OCI-LY7 (cell line): Measurements from ENCODE around the gene CFAP107. TPM values are rescaled to one million over a fixed set of nuclear protein-coding genes. Genes with fewer than 3 reads are reported as not detected.

ENCODE experiments used
- Bru-seq: library from RNA; stranded (reverse); fragments of 400-500 nt; gene quantifications from one replicate; lab custom pipeline; 2021; lab: Mats Ljungman, UMichigan
- BruChase-seq, 2 experiments: library from RNA; stranded (reverse); fragments of 400-500 nt; gene quantifications; one replicate each; lab custom pipeline; 2021; lab: Mats Ljungman, UMichigan
- BruUV-seq: library from RNA; stranded (reverse); fragments of 400-500 nt; replicated peaks from 2 replicates; lab custom pipeline; 2021; lab: Mats Ljungman, UMichigan
- CTCF ChIA-PET: fragments of 300-600 bp; sonication (Branson Sonifier 250); formaldehyde crosslinking; loops from one replicate; lab custom pipeline; 2022; ENCODE audit warnings: antibody characterized with exemption; ENCODE audit not compliant: unreplicated experiment; lab: Charles Lee
- POLR2A ChIA-PET: fragments of 300-600 bp; sonication (Branson Sonifier 250); formaldehyde crosslinking; loops from one replicate; lab custom pipeline; 2022; ENCODE audit warnings: antibody characterized with exemption; lab: Charles Lee
- DNase-seq: peaks from one replicate; pipeline ENCODE4 v3.0.0-alpha.2; 2015; ENCODE audit warnings: low spot score
- H2AFZ ChIP-seq: fragments of 200-600 bp; sonication (generic), shearing (Covaris generic); 2 replicates; pipeline ENCODE4 v1.6.1; 2014; ENCODE audit warnings: mild to moderate bottlenecking, antibody characterized with exemption, low read length, moderate library complexity
- H3K27ac ChIP-seq: fragments of 200-600 bp; sonication (generic); 2 replicates; pipeline ENCODE4 v1.5.1; 2014; ENCODE audit warnings: mixed run types, low read depth, mild to moderate bottlenecking, moderate library complexity, low read length, inconsistent platforms; ENCODE audit not compliant: poor library complexity, severe bottlenecking
- H3K36me3 ChIP-seq: fragments of 200-600 bp; sonication (generic); 2 replicates; pipeline ENCODE4 v1.6.1; 2014; ENCODE audit warnings: mild to moderate bottlenecking, antibody characterized with exemption, low read length, moderate library complexity, mixed read lengths; ENCODE audit not compliant: insufficient read depth
- H3K4me1 ChIP-seq: fragments of 200-600 bp; sonication (generic); 2 replicates; pipeline ENCODE4 v1.5.1; 2014; ENCODE audit warnings: mild to moderate bottlenecking, low read length; ENCODE audit not compliant: insufficient read depth, poor library complexity, severe bottlenecking
- H3K4me2 ChIP-seq: fragments of 200-600 bp; sonication (generic); 2 replicates; pipeline ENCODE4 v1.6.1; 2014; ENCODE audit warnings: mild to moderate bottlenecking, low read length
- H3K4me3 ChIP-seq: fragments of 200-600 bp; sonication (generic); 2 replicates; pipeline ENCODE4 v1.5.1; 2014; ENCODE audit warnings: mild to moderate bottlenecking, low read depth, low read length; ENCODE audit not compliant: poor library complexity, severe bottlenecking
- H3K79me2 ChIP-seq: fragments of 200-600 bp; sonication (generic); 2 replicates; pipeline ENCODE4 v1.6.1; 2016; ENCODE audit warnings: low read depth, mild to moderate bottlenecking, low read length, moderate library complexity, mixed read lengths; ENCODE audit not compliant: insufficient read depth
- H3K9me2 ChIP-seq: fragments of 200-600 bp; sonication (generic); 2 replicates; pipeline ENCODE4 v1.6.1; 2016; ENCODE audit warnings: mild to moderate bottlenecking, low read length, mixed read lengths; ENCODE audit not compliant: insufficient read depth
- H3K9me3 ChIP-seq: fragments of 200-600 bp; sonication (generic); 2 replicates; pipeline ENCODE4 v1.6.1; 2014; ENCODE audit warnings: mild to moderate bottlenecking, mixed run types, low read length, mixed read lengths
- H4K20me1 ChIP-seq: fragments of 200-600 bp; sonication (generic); 2 replicates; pipeline ENCODE4 v1.6.1; 2014; ENCODE audit warnings: mild to moderate bottlenecking, antibody characterized with exemption, low read length, moderate library complexity, mixed read lengths; ENCODE audit not compliant: insufficient read depth
- CTCF ChIP-seq: fragments of 200-600 bp; sonication (generic); conservative IDR thresholded peaks from 2 replicates; pipeline ENCODE4 v1.5.1; 2014; ENCODE audit warnings: mild to moderate bottlenecking, antibody characterized with exemption, low read length, moderate library complexity, mixed read lengths
- EZH2phosphoT487 ChIP-seq: fragments of 200-600 bp; sonication (generic); IDR thresholded peaks from 2 replicates; pipeline ENCODE4 v1.6.1; 2018; ENCODE audit warnings: low read depth, borderline replicate concordance, mild to moderate bottlenecking, mixed run types, antibody characterized with exemption, low read length, moderate library complexity, mixed read lengths
- intact Hi-C: fragments of 100-400 bp; cut with micrococcal nuclease; formaldehyde crosslinking; loops from one replicate; pipeline ENCODE4 v1.10.0; 2022; ENCODE audit not compliant: unreplicated experiment
- long read RNA-seq: library from polyadenylated mRNA; stranded (forward); transcript quantifications from one replicate; pipeline ENCODE4 v2.0.0, GENCODE V29; 2022
- total RNA-seq, 2 experiments: library from RNA; depleted of rRNA in 1 of 2; stranded (reverse); fragments of >200 nt in 1 of 2; shearing (Covaris generic) in 1 of 2; gene quantifications; 2 replicates each; pipeline ENCODE4 v1.2.3, GENCODE V29; 2014 to 2022

The CFAP107 gene
- not detected in 2 replicates for total RNA-seq (2014; rRNA removed; shearing (Covaris generic))
- total RNA-seq (2022) = not detected in 2 replicates
- not detected for Bru-seq, nascent RNA
- BruChase-seq, experiment 1, labeled RNA remaining after a 6-hour chase = not detected
- BruChase-seq, experiment 2, labeled RNA remaining after a 2-hour chase = not detected
- long read RNA-seq = 0 reads

DNA sequence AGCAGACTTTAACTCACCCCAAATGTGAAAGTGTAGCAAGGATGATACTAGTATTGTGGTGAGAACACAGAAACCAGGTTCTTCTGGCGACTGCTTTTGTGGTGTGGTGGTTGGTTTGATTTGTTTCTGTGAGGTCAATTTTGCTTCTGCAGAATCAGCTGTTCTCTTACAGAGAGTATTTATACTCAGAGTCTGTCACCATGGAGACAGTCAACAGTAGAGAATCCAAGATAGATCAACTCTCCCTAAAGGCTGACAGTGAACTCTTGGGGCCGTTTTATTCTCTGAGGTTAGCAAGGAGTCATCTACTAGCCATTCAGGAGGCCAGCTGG is at the start of gene CFAP107:
TSS of gene CFAP107 (plus strand) at position 209 of the 332 bp plus-strand sequence. CDS start 231 bp downstream, outside the sequence.
- intact Hi-C loops = no loop called here
- CTCF ChIA-PET = no interaction called here
- H3K4me1 ChIP-seq = no peaks in the 10 kb centered on the region
- no TSS peak for BruUV-seq
- no peak within 1 kb of the TSS for H3K4me2 ChIP-seq
- H2AFZ ChIP-seq = no peak within 1 kb of the TSS
- POLR2A ChIA-PET = interaction anchor here (0.5 kb wide), 1 partner anchor 15 kb away, joined by 3 read pairs; no protein-coding TSS in a partner anchor
- no peaks in the 10 kb centered on the region for H3K79me2 ChIP-seq
- no peak within 1 kb of the TSS for H3K27ac ChIP-seq
- no peak within 1 kb of the TSS for H3K4me3 ChIP-seq
- TF ChIP-seq EZH2phosphoT487 = no peak
- no peak for DNase-seq
- H3K9me3 ChIP-seq = no peaks in the 10 kb centered on the region
- no peaks in the 10 kb centered on the region for H3K36me3 ChIP-seq
- H3K9me2 ChIP-seq = no peaks in the 10 kb centered on the region
- H4K20me1 ChIP-seq = no peaks in the 10 kb centered on the region

DNA sequence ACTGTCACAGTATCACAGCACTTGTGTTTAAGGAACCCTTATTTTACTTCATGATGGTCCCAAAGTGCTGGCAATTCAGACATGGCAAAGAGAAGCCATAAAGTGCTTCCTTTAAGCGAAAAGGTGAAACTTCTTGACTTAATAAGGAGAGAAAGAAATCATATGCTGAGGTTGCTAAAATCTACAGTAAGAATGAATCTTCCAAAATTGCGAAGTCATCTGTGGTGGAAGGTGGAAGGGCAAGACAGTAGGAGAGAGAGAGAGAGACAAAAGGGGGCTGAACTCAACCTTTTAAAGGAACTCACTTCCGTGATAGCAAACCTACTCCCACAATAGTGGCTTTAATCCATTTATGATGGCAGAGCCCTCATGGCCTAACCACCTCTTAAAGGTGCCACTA is 49.3 kb upstream of the CFAP107 start:
- H3K36me3 ChIP-seq = no peaks in the 10 kb centered on the region
- H3K9me3 ChIP-seq = no peaks in the 10 kb centered on the region
- no peak overlapping the region for H2AFZ ChIP-seq
- no peak overlapping the region for H3K4me2 ChIP-seq
- BruUV-seq = no TSS peak
- CTCF ChIA-PET = no interaction called here
- no peak overlapping the region for H3K27ac ChIP-seq
- TF ChIP-seq EZH2phosphoT487 (no peak), CTCF (no peak)
- DNase-seq = no peak
- H3K79me2 ChIP-seq = no peaks in the 10 kb centered on the region
- H3K4me3 ChIP-seq = no peak overlapping the region
- no peaks in the 10 kb centered on the region for H4K20me1 ChIP-seq
- intact Hi-C loops = no loop called here
- POLR2A ChIA-PET = no interaction called here
- H3K9me2 ChIP-seq = no peaks in the 10 kb centered on the region
- no peaks in the 10 kb centered on the region for H3K4me1 ChIP-seq

DNA sequence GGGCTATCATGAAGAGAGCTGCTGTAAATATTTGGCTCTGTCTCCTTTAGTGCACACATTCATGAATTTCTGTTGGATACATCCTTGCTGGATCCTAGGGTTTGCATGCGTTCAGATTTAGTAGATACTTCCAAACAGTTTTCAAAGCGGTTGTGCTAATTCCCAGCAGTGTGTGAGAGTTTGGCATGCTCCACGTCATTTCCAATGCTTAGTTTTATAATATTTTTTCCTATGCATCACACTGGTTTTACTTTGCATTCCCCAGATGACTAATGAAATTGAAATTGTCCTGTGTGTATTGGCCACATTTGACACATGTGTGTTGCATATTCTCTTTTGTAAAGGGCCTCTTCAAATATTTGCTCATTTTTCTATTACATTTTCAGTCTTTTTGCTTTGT is 48.6 kb upstream of the CFAP107 start:
- no peak for TF ChIP-seq CTCF
- TF ChIP-seq EZH2phosphoT487 = no peak
- no peak overlapping the region for H2AFZ ChIP-seq
- CTCF ChIA-PET = no interaction called here

More for the DNA sequence above, 48.6 kb upstream of the CFAP107 start:
- H3K27ac ChIP-seq = no peak overlapping the region
- intact Hi-C loops = no loop called here
- DNase-seq = no peak
- BruUV-seq = no TSS peak
- H3K4me3 ChIP-seq = no peak overlapping the region
- H3K4me2 ChIP-seq = no peak overlapping the region
- no peaks in the 10 kb centered on the region for H3K9me2 ChIP-seq
- no peaks in the 10 kb centered on the region for H3K4me1 ChIP-seq
- H3K36me3 ChIP-seq = no peaks in the 10 kb centered on the region
- H4K20me1 ChIP-seq = no peaks in the 10 kb centered on the region
- no peaks in the 10 kb centered on the region for H3K9me3 ChIP-seq
- POLR2A ChIA-PET = no interaction called here
- H3K79me2 ChIP-seq = no peaks in the 10 kb centered on the region
